ENCODE data around the gene ACTR2.

The ACTR2 gene

GRCh38 chr2:65319072-65319673 lies 91.5 kb downstream of the ACTR2 start:
- CTCF ChIA-PET = interaction anchor here (0.8 to 1.6 kb wide), 5 partner anchors 9 to 64 kb away, joined by 3 to 4 read pairs (median 3); no protein-coding TSS in a partner anchor
- Histone ChIP-seq H3K27ac (ENCODE audit: extremely low read depth, low read depth, low read length) (no peak overlapping the region), H3K36me3 (ENCODE audit: control insufficient read depth in 2 of 2, insufficient read depth in 1 of 2, low read length in 2 of 2) (peaks cover 0 to 26% of the 10 kb centered on the region in 2 experiments; a peak in 2 of 3 replicates), H3K4me1 (ENCODE audit: control insufficient read depth, insufficient read depth, low read length) (no peaks in the 10 kb centered on the region), H3K9me3 (ENCODE audit: control insufficient read depth, insufficient read depth, low read depth, low read length) (no peaks in the 10 kb centered on the region), H3K4me3 (ENCODE audit: low read depth, low read length) (no peak overlapping the region)
- POLR2A ChIA-PET = no interaction called here
- no peak for TF ChIP-seq ZNF623 (tag by site-specific recombination; IDR thresholded peaks at IDR 0.05)
- TF ChIP-seq SCRT2 (tag by site-specific recombination; IDR thresholded peaks at IDR 0.05) = no peak
- no peak for TF ChIP-seq ZNF660 (tag by site-specific recombination; IDR thresholded peaks at IDR 0.05)
- no peak for TF ChIP-seq ZNF37A (tag by site-specific recombination; IDR thresholded peaks at IDR 0.05)
- TF ChIP-seq, protein P1, sequence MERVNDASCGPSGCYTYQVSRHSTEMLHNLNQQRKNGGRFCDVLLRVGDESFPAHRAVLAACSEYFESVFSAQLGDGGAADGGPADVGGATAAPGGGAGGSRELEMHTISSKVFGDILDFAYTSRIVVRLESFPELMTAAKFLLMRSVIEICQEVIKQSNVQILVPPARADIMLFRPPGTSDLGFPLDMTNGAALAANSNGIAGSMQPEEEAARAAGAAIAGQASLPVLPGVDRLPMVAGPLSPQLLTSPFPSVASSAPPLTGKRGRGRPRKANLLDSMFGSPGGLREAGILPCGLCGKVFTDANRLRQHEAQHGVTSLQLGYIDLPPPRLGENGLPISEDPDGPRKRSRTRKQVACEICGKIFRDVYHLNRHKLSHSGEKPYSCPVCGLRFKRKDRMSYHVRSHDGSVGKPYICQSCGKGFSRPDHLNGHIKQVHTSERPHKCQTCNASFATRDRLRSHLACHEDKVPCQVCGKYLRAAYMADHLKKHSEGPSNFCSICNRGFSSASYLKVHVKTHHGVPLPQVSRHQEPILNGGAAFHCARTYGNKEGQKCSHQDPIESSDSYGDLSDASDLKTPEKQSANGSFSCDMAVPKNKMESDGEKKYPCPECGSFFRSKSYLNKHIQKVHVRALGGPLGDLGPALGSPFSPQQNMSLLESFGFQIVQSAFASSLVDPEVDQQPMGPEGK (tag by site-specific recombination; IDR thresholded peaks at IDR 0.05) = no peak
- no peak for TF ChIP-seq ZNF558 (tag by site-specific recombination; IDR thresholded peaks at IDR 0.05)
- TF ChIP-seq ZNF146 (tag by site-specific recombination; IDR thresholded peaks at IDR 0.05) = no peak
- TF ChIP-seq SALL2 (tag by site-specific recombination; IDR thresholded peaks at IDR 0.05; ENCODE audit: borderline replicate concordance) = no peak
- TF ChIP-seq ZNF488 (tag by site-specific recombination; IDR thresholded peaks at IDR 0.05) = no peak
- TF ChIP-seq KLF10 (tag by site-specific recombination; IDR thresholded peaks at IDR 0.05) = no peak
- no peak for TF ChIP-seq ZNF311 (tag by site-specific recombination; IDR thresholded peaks at IDR 0.05; ENCODE audit: borderline replicate concordance)
- TF ChIP-seq KLF9 (tag by site-specific recombination; IDR thresholded peaks at IDR 0.05; ENCODE audit: low read depth) = no peak
- TF ChIP-seq MZF1 (tag by site-specific recombination; IDR thresholded peaks at IDR 0.05; ENCODE audit: borderline replicate concordance) = no peak

GRCh38 chr2:65319674-65320041 lies 92.0 kb downstream of the ACTR2 start:
- Histone ChIP-seq H3K4me1 (ENCODE audit: control insufficient read depth, insufficient read depth, low read length) (no peaks in the 10 kb centered on the region), H3K36me3 (ENCODE audit: control insufficient read depth in 2 of 2, insufficient read depth in 1 of 2, low read length in 2 of 2) (peaks cover 0 to 24% of the 10 kb centered on the region in 2 experiments; a peak in 2 of 3 replicates), H3K4me3 (ENCODE audit: low read depth, low read length) (no peak overlapping the region), H3K9me3 (ENCODE audit: control insufficient read depth, insufficient read depth, low read depth, low read length) (no peaks in the 10 kb centered on the region), H3K27ac (ENCODE audit: extremely low read depth, low read depth, low read length) (no peak overlapping the region)
- TF ChIP-seq, protein P2, sequence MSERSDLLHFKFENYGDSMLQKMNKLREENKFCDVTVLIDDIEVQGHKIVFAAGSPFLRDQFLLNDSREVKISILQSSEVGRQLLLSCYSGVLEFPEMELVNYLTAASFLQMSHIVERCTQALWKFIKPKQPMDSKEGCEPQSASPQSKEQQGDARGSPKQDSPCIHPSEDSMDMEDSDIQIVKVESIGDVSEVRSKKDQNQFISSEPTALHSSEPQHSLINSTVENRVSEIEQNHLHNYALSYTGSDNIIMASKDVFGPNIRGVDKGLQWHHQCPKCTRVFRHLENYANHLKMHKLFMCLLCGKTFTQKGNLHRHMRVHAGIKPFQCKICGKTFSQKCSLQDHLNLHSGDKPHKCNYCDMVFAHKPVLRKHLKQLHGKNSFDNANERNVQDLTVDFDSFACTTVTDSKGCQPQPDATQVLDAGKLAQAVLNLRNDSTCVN (tag by site-specific recombination; optimal IDR thresholded peaks at IDR 0.05) = no peak
- ChIA-PET CTCF (interaction anchor here (0.8 to 1.6 kb wide), 10 partner anchors 8 to 66 kb away, joined by 3 to 6 read pairs (median 3); no protein-coding TSS in a partner anchor), POLR2A (no interaction called here)

GRCh38 chr2:65320042-65320725 lies 92.6 kb downstream of the ACTR2 start:
- CTCF ChIA-PET = interaction anchor here (0.6 to 1.8 kb wide), 13 partner anchors 9 to 115 kb away, joined by 3 to 6 read pairs (median 3); no protein-coding TSS in a partner anchor
- POLR2A ChIA-PET = no interaction called here
- H3K27ac ChIP-seq (ENCODE audit: extremely low read depth, low read depth, low read length) = no peak overlapping the region
- H3K4me1 ChIP-seq (ENCODE audit: control insufficient read depth, insufficient read depth, low read length) = no peaks in the 10 kb centered on the region
- H3K36me3 ChIP-seq (ENCODE audit: control insufficient read depth in 2 of 2, insufficient read depth in 1 of 2, low read length in 2 of 2) = peaks cover 0 to 19% of the 10 kb centered on the region in 2 experiments; a peak in 2 of 3 replicates
- no peaks in the 10 kb centered on the region for H3K9me3 ChIP-seq (ENCODE audit: control insufficient read depth, insufficient read depth, low read depth, low read length)
- no peak overlapping the region for H3K4me3 ChIP-seq (ENCODE audit: low read depth, low read length)
- TF ChIP-seq ZNF214 (tag by site-specific recombination; IDR thresholded peaks at IDR 0.05; ENCODE audit: borderline replicate concordance) (no peak), ZXDB (tag by site-specific recombination; IDR thresholded peaks at IDR 0.05) (no peak), ZNF433 (tag by site-specific recombination; IDR thresholded peaks at IDR 0.05; ENCODE audit: low read depth) (no peak), PRDM6 (tag by site-specific recombination; IDR thresholded peaks at IDR 0.05) (no peak), ZIC2 (tag by site-specific recombination; IDR thresholded peaks at IDR 0.05) (no peak), KLF17 (tag by site-specific recombination; IDR thresholded peaks at IDR 0.05) (no peak), ZNF645 (tag by site-specific recombination; IDR thresholded peaks at IDR 0.05) (no peak), OSR2 (tag by site-specific recombination; IDR thresholded peaks at IDR 0.05) (no peak), ZNF16 (tag by site-specific recombination; IDR thresholded peaks at IDR 0.05; ENCODE audit: low read depth) (no peak)
